Caco-2 (cell line): Measurements from ENCODE around the gene RTCA. TPM values are rescaled to one million over a fixed set of nuclear protein-coding genes. Genes with fewer than 3 reads are reported as not detected.
"Not testable (repeated sequence)": the region's sequence is repeated elsewhere in the genome, so short reads cannot be mapped to it uniquely, and the experiment has no call there.

Experiments
- BruUV-seq: library from RNA; stranded (reverse); fragments of 400-500 nt; replicated peaks from 2 replicates; lab custom pipeline; 2021; lab: Mats Ljungman, UMichigan
- CTCF ChIA-PET: fragments of 300-600 bp; sonication (Branson Sonifier 250); formaldehyde crosslinking; loops from one replicate; lab custom pipeline; 2022; ENCODE audit warnings: antibody characterized with exemption; lab: Charles Lee
- POLR2A ChIA-PET: fragments of 300-600 bp; sonication (Branson Sonifier 250); formaldehyde crosslinking; loops from one replicate; lab custom pipeline; 2022; ENCODE audit warnings: antibody characterized with exemption; lab: Charles Lee
- DNase-seq, 2 experiments: peaks; one replicate each; pipeline versions ENCODE4 v3.0.0 to v3.0.0-alpha.2; 2020 to 2022
- H3K27me3 ChIP-seq: replicated peaks from 2 replicates; pipeline ENCODE4 v1.6.0; 2011; ENCODE audit warnings: low read length; ENCODE audit not compliant: control insufficient read depth, insufficient read depth
- H3K36me3 ChIP-seq: 2 replicates; pipeline ENCODE4 v1.5.1; 2011; ENCODE audit warnings: low read length; ENCODE audit not compliant: control insufficient read depth, insufficient read depth
- H3K4me1 ChIP-seq: fragments of 250-450 bp; sonication (Bioruptor Pico); 2 replicates; pipeline ENCODE4 v1.5.1; 2020; ENCODE audit warnings: mild to moderate bottlenecking
- H3K4me3 ChIP-seq: 2 replicates; pipeline ENCODE4 v1.5.1; 2011; ENCODE audit warnings: low read depth, mild to moderate bottlenecking, control low read depth, low read length
- H3K9me3 ChIP-seq: fragments of 250-450 bp; sonication (Bioruptor Pico); 2 replicates; pipeline ENCODE4 v1.5.1; 2020; ENCODE audit warnings: mild to moderate bottlenecking, moderate library complexity
- H3K27ac Mint-ChIP-seq: one replicate; pipeline ENCODE4 v1.8.0; 2022; ENCODE audit warnings: mixed read lengths; ENCODE audit not compliant: unreplicated experiment
- H3K27me3 Mint-ChIP-seq: one replicate; pipeline ENCODE4 v1.8.0; 2022; ENCODE audit warnings: mixed read lengths; ENCODE audit not compliant: insufficient read depth, unreplicated experiment
- H3K36me3 Mint-ChIP-seq: one replicate; pipeline ENCODE4 v1.8.0; 2022; ENCODE audit warnings: mild to moderate bottlenecking, mixed read lengths; ENCODE audit not compliant: insufficient read depth, unreplicated experiment
- H3K4me1 Mint-ChIP-seq: one replicate; pipeline ENCODE4 v1.8.0; 2022; ENCODE audit warnings: low read depth, mixed read lengths; ENCODE audit not compliant: unreplicated experiment
- H3K4me3 Mint-ChIP-seq: one replicate; pipeline ENCODE4 v1.8.0; 2022; ENCODE audit warnings: mild to moderate bottlenecking, moderate library complexity, mixed read lengths; ENCODE audit not compliant: unreplicated experiment
- H3K9me3 Mint-ChIP-seq: one replicate; pipeline ENCODE4 v1.8.0; 2022; ENCODE audit warnings: mixed read lengths; ENCODE audit not compliant: unreplicated experiment
- intact Hi-C: fragments of 100-400 bp; cut with micrococcal nuclease; formaldehyde crosslinking; loops from one replicate; pipeline ENCODE4 v1.10.0; 2022; ENCODE audit not compliant: unreplicated experiment
- total RNA-seq: library from RNA; stranded (reverse); gene quantifications from 2 replicates; pipeline ENCODE4 v1.2.3, GENCODE V29; 2022
- TF ChIP-seq, protein P1 (sequence below), 2 experiments: fragments of 200-600 bp in 1 of 2; IDR thresholded peaks; 1 replicate in 1 of 2; 2 replicates in 1 of 2; pipeline versions ENCODE4 v1.5.1 to v1.8.0; 2011 to 2022; ENCODE audit warnings: antibody characterized with exemption in 1 of 2, control low read depth in 1 of 2, inconsistent platforms in 1 of 2, low read depth in 1 of 2, low read length in 1 of 2, mild to moderate bottlenecking in 1 of 2, moderate library complexity in 1 of 2; ENCODE audit not compliant: insufficient read depth in 1 of 2, severe bottlenecking in 1 of 2, unreplicated experiment in 1 of 2

RTCA gene
- total RNA-seq, 1 experiment from 2014 or later, result 31.4 TPM

DNA sequence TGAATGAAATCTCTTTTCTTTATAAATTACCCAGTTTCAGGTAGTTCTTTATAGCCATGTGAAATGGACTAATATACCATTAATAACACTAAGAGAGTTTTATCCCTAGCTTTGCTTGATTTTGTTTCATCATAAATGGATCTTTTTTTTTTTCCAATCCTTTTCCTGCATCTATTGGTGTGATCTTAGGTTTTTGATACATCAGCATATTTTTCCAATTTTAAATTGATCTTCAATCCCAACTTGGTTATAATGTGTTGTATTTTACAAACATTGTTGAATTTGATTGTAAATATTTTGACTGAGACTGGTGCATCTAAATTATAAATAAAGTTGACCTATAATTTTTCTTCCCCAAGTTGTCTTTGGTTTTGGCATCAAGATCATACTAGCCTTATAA lies 4.3 kb upstream of the RTCA start:
- H3K27me3 ChIP-seq, result no peaks in the 10 kb centered on the region
- H3K9me3 Mint-ChIP-seq, result peaks cover 18% of the 10 kb centered on the region
- H3K36me3 ChIP-seq, result no peaks in the 10 kb centered on the region
- ChIA-PET POLR2A (no interaction called here), CTCF (no interaction called here)
- no peaks in the 10 kb centered on the region for H3K9me3 ChIP-seq
- no TSS peak for BruUV-seq
- H3K4me3 ChIP-seq, result no peak overlapping the region
- DNase-seq, result no peak
- no peaks in the 10 kb centered on the region for H3K27me3 Mint-ChIP-seq
- H3K36me3 Mint-ChIP-seq, result peaks cover 11% of the 10 kb centered on the region
- TF ChIP-seq, protein P1, sequence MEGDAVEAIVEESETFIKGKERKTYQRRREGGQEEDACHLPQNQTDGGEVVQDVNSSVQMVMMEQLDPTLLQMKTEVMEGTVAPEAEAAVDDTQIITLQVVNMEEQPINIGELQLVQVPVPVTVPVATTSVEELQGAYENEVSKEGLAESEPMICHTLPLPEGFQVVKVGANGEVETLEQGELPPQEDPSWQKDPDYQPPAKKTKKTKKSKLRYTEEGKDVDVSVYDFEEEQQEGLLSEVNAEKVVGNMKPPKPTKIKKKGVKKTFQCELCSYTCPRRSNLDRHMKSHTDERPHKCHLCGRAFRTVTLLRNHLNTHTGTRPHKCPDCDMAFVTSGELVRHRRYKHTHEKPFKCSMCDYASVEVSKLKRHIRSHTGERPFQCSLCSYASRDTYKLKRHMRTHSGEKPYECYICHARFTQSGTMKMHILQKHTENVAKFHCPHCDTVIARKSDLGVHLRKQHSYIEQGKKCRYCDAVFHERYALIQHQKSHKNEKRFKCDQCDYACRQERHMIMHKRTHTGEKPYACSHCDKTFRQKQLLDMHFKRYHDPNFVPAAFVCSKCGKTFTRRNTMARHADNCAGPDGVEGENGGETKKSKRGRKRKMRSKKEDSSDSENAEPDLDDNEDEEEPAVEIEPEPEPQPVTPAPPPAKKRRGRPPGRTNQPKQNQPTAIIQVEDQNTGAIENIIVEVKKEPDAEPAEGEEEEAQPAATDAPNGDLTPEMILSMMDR (IDR thresholded peaks at IDR 0.05; ENCODE audit: insufficient read depth in 1 of 2, low read depth in 1 of 2, low read length in 1 of 2, severe bottlenecking in 1 of 2, unreplicated experiment in 1 of 2), result no peak
- H3K4me3 Mint-ChIP-seq, result no peak overlapping the region
- no peaks in the 10 kb centered on the region for H3K4me1 ChIP-seq
- H3K4me1 Mint-ChIP-seq, result no peaks in the 10 kb centered on the region
- intact Hi-C loops, result no loop called here
- H3K27ac Mint-ChIP-seq, result no peak overlapping the region

DNA sequence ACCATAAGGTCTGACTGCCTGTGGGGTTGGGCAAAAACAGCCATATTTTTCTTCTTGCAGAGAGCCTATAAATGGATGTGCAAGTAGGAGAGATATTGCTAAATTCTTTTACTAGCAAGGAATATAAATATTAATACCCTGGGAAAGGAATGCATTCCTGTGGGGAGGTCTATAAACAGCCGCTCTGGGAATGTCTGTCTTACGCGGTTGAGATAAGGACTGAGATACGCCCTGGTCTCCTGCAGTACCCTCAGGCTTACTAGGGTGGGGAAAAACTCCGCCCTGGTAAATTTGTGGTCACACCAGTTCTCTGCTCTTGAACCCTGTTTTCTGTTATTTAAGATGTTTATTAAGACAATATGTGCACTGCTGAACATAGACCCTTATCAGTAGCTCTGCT lies 1.9 kb upstream of the RTCA start:
- H3K27me3 ChIP-seq, intact Hi-C loops, H3K9me3 ChIP-seq, H3K4me3 ChIP-seq, H3K4me1 ChIP-seq, DNase-seq, H3K36me3 ChIP-seq, BruUV-seq, CTCF ChIA-PET, H3K4me3 Mint-ChIP-seq, H3K27ac Mint-ChIP-seq, H3K27me3 Mint-ChIP-seq, POLR2A ChIA-PET, H3K4me1 Mint-ChIP-seq: not testable (repeated sequence)
- Mint-ChIP-seq H3K9me3 (peaks cover 18% of the 10 kb centered on the region), H3K36me3 (peaks cover 15% of the 10 kb centered on the region)

DNA sequence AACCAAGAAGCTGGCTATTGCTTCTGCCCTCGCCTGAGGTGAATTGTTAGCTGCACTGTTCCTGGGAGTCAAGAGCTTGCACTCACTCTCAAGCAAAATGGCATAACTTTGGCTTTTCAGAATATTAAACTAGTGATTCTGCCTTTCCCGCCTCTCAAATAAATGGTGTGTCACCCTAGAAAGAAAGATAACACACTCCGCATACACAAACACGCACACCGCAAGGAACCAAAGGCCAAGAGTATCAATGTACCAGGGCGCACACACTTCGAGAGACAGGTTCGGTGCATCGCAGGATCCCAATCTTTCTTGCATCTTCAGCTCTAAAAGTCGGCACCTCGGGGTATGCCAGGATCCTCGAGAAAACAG lies 470 bp upstream of the RTCA start:
- Mint-ChIP-seq H3K36me3 (peaks cover 25% of the 10 kb centered on the region), H3K9me3 (peaks cover 18% of the 10 kb centered on the region), H3K27me3 (no peaks in the 10 kb centered on the region), H3K4me1 (no peaks in the 10 kb centered on the region), H3K27ac (peak overlapping the region; percentile 96), H3K4me3 (peak overlapping the region; percentile 95)
- no peaks in the 10 kb centered on the region for H3K9me3 ChIP-seq
- H3K4me1 ChIP-seq, result peaks cover 4% of the 10 kb centered on the region
- H3K4me3 ChIP-seq, result peak overlapping the region; percentile 79
- no peak for DNase-seq
- intact Hi-C loops, result loop anchor here (5.0 kb wide), 1 partner anchor 133 kb away; the partner anchor contains the start of genes SASS6 and TRMT13
- ChIA-PET CTCF (no interaction called here), POLR2A (interaction anchor here (0.6 to 1.7 kb wide), 4 partner anchors 17 to 193 kb away, joined by 3 to 15 read pairs (median 6); partner anchors contain the start of genes CDC14A, DBT, SASS6 and TRMT13)
- H3K27me3 ChIP-seq, result no peaks in the 10 kb centered on the region
- no peaks in the 10 kb centered on the region for H3K36me3 ChIP-seq
- TSS peak; percentile 71 for BruUV-seq
- TF ChIP-seq, protein P1 (IDR thresholded peaks at IDR 0.05; ENCODE audit: insufficient read depth in 1 of 2, low read depth in 1 of 2, low read length in 1 of 2, severe bottlenecking in 1 of 2, unreplicated experiment in 1 of 2), result no peak
